Measurements from ENCODE around the gene ZNF276. TPM values are rescaled to one million over a fixed set of nuclear protein-coding genes. Genes with fewer than 3 reads are reported as not detected.
"Not testable (repeated sequence)": the region's sequence is repeated elsewhere in the genome, so short reads cannot be mapped to it uniquely, and the experiment has no call there.

Gene ZNF276, protein sequence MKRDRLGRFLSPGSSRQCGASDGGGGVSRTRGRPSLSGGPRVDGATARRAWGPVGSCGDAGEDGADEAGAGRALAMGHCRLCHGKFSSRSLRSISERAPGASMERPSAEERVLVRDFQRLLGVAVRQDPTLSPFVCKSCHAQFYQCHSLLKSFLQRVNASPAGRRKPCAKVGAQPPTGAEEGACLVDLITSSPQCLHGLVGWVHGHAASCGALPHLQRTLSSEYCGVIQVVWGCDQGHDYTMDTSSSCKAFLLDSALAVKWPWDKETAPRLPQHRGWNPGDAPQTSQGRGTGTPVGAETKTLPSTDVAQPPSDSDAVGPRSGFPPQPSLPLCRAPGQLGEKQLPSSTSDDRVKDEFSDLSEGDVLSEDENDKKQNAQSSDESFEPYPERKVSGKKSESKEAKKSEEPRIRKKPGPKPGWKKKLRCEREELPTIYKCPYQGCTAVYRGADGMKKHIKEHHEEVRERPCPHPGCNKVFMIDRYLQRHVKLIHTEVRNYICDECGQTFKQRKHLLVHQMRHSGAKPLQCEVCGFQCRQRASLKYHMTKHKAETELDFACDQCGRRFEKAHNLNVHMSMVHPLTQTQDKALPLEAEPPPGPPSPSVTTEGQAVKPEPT
- 10 to 100 TPM in 2 of 4 donors, 1 to 10 TPM in 2; 6.4 to 41.5 (median 20.8) TPM for total RNA-seq

DNA sequence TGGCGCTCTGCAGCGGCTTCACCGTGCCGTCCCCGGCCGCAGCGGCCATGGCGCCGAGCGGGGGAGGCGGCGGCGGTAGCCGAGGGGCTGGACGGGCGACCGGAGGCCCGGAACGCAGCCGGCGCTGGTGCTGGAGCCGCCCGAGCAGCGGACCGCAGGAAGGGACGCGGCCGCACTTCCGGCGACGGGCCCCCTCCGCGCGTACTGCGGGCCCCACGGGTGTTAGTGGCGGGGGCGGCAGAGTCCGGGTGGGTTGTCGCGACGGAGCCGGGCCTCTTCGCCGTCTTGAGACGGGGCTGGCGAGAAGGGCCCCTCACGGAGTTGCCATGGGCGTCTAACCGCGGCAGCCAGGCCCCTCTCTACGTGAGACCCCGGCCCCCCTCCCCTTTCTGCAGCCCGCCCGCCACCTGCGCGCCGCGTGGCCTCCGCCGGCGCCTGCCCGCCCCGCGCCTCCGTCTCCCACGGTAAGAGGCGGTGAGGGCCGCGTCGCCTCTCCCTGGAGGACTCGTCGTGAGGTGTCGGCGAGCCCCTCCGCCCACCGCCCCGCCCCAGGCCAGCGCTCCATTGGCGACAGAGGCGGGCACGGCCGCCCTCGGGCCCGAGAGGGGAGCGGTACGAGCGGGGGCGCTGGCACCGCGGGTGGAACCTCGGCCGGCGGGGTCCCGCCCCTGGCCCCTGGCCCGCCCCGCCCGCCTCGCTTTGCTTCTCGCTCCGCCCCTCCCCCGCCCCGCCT is at the start of gene ZNF276, which contains the start of gene VPS9D1:
ZNF276 (plus strand) TSS at position 725 of the 733 bp plus-strand sequence. CDS start 104 bp downstream, outside the sequence.
VPS9D1 (minus strand) TSS at position 86 of the 733 bp plus-strand sequence; CDS start at position 49, 37 bp downstream.
- H3K9me3 ChIP-seq, result no peaks in the 10 kb centered on the region
- H3K27ac ChIP-seq, result peak within 1 kb of the TSS; percentile 91 to 92
- H3K4me3 ChIP-seq, result peak within 1 kb of the TSS; percentile 52 to 68
- peak; percentile 67 to 76 for DNase-seq
- peaks cover 0 to 6% of the 10 kb centered on the region in 2 donors for H3K4me1 ChIP-seq
- H3K36me3 ChIP-seq, result no peaks in the 10 kb centered on the region
- intact Hi-C loops (cut with DNase I; ENCODE audit: low total_unique reads), result no loop called here
- peak; percentile 36 to 62 for TF ChIP-seq POLR2A (IDR thresholded peaks at IDR 0.05)
- TF ChIP-seq, protein P1, sequence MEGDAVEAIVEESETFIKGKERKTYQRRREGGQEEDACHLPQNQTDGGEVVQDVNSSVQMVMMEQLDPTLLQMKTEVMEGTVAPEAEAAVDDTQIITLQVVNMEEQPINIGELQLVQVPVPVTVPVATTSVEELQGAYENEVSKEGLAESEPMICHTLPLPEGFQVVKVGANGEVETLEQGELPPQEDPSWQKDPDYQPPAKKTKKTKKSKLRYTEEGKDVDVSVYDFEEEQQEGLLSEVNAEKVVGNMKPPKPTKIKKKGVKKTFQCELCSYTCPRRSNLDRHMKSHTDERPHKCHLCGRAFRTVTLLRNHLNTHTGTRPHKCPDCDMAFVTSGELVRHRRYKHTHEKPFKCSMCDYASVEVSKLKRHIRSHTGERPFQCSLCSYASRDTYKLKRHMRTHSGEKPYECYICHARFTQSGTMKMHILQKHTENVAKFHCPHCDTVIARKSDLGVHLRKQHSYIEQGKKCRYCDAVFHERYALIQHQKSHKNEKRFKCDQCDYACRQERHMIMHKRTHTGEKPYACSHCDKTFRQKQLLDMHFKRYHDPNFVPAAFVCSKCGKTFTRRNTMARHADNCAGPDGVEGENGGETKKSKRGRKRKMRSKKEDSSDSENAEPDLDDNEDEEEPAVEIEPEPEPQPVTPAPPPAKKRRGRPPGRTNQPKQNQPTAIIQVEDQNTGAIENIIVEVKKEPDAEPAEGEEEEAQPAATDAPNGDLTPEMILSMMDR (IDR thresholded peaks at IDR 0.05), result peak in 1 of 4 experiments; percentile 10
- no peaks in the 10 kb centered on the region for H3K27me3 ChIP-seq

DNA sequence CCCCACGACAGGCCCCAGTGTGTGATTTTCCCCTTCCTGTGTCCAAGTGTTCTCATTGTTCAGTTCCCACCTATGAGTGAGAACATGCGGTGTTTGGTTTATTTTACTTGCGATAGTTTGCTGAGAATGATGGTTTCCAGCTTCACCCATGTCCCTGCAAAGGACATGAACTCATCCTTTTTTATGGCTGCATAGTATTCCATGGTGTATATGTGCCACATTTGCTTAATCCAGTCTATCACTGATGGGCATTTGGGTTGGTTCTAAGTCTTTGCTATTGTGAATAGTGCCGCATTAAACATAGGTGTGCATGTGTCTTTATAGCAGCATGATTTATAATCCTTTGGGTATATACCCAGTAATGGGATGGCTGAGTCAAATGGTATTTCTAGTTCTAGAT is 49.8 kb upstream of the ZNF276 start:
- H3K36me3 ChIP-seq; intact Hi-C loops (cut with DNase I; ENCODE audit: low total_unique reads); H3K4me1 ChIP-seq: not testable (repeated sequence)

DNA sequence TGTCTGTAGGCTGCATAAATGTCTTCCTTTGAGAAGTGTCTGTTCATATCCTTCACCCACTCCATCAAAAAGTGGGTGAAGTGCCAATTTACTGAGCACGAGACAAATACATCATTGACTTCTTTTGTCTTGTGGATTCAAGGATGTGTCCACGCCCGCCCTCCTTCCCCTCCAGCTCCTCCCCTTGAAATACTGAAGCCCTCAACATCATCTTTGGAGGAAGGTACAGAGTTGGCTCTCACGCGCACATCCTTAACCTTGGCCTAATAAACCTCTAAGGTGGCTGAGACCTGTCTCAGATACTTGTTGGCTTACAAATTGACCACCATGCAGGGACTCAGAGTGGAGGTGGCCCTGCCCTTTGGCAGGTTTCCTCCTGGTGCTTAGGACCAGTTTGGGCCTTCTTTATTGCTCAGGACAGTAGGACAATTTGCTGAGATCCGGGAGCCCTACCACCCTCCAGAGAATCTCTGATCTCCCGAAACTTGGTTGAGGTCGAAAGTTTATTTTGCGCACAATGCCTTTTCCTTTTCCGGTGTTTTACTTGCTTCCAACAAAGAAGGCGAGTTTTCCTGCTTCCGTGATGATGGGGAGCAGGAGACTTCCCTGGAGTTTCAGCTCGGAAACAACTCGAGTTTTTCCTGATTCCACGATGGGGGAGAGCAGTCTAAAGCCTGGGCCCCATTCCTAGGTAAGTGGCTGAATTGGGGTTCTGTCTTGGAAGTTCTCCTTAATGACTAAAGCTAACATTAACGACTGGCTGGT is 49.0 kb upstream of the ZNF276 start:
- H3K4me3 ChIP-seq, result no peak overlapping the region
- no peak for TF ChIP-seq POLR2A (IDR thresholded peaks at IDR 0.05)
- TF ChIP-seq, protein P1 (IDR thresholded peaks at IDR 0.05), result no peak
- no peaks in the 10 kb centered on the region for H3K4me1 ChIP-seq
- no peak for DNase-seq
- H3K36me3 ChIP-seq, result no peaks in the 10 kb centered on the region
- H3K27me3 ChIP-seq, result no peaks in the 10 kb centered on the region
- H3K9me3 ChIP-seq, result no peaks in the 10 kb centered on the region
- no peak overlapping the region for H3K27ac ChIP-seq
- intact Hi-C loops (cut with DNase I; ENCODE audit: low total_unique reads), result no loop called here

More for the DNA sequence above, 49.8 kb upstream of the ZNF276 start:
- H3K27me3 ChIP-seq, DNase-seq, H3K4me3 ChIP-seq, H3K9me3 ChIP-seq, H3K27ac ChIP-seq: not testable (repeated sequence)

DNA sequence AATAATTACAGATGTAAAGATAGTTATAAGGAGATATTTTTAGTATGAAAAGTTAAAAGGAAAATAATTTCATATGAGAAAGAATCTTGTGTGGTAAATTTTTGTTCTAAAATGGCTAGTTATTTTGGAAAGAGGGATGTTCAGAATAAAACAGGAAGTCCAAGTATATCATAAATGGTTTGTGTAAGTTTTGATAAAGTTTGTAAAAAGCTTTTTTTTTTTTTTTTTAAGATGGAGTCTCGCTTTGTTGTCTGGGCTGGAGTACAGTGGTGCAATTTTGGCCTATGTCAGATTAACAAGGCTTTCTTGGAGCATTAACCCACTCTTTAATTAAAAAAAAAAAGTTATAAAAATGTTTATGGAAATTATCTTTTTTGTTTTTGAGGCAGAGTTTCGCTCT is 43.1 kb upstream of the ZNF276 start:
- Histone ChIP-seq H3K27ac (no peak overlapping the region), H3K9me3 (no peaks in the 10 kb centered on the region), H3K27me3 (no peaks in the 10 kb centered on the region), H3K4me3 (no peak overlapping the region), H3K36me3 (no peaks in the 10 kb centered on the region), H3K4me1 (no peaks in the 10 kb centered on the region)
- DNase-seq, result no peak
- TF ChIP-seq, protein P1 (IDR thresholded peaks at IDR 0.05), result no peak
- TF ChIP-seq POLR2A (IDR thresholded peaks at IDR 0.05), result no peak
- intact Hi-C loops (cut with DNase I; ENCODE audit: low total_unique reads), result no loop called here

DNA sequence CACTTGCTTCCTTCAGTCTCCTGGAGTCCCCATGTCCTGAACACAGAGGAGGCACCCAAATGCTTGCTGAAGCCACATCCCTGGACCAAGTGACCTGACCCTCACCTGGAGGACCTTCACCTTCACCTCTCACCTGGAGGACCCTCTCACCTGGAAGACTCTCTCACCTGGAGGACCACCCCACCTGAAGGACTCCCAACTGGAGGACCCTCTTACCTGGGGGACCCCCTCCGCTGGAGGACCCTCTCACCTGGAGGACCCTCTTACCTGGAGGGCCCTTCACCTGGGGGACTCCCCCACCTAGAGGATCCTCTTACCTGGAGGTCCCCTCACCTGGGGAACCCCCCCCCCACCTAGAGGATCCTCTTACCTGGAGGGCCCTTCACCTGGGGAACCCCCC is 35.4 kb upstream of the ZNF276 start:
- H3K27me3 ChIP-seq, result no peaks in the 10 kb centered on the region
- no peak for DNase-seq
- peaks cover 4 to 6% of the 10 kb centered on the region in 2 donors for H3K4me1 ChIP-seq
- intact Hi-C loops (cut with DNase I; ENCODE audit: low total_unique reads), result no loop called here
- no peaks in the 10 kb centered on the region for H3K9me3 ChIP-seq
- H3K27ac ChIP-seq, result no peak overlapping the region
- H3K4me3 ChIP-seq, result no peak overlapping the region
- no peak for TF ChIP-seq POLR2A (IDR thresholded peaks at IDR 0.05)
- TF ChIP-seq, protein P1 (IDR thresholded peaks at IDR 0.05), result no peak
- H3K36me3 ChIP-seq, result no peaks in the 10 kb centered on the region
